Measurements from ENCODE around the gene HHAT.

DNA sequence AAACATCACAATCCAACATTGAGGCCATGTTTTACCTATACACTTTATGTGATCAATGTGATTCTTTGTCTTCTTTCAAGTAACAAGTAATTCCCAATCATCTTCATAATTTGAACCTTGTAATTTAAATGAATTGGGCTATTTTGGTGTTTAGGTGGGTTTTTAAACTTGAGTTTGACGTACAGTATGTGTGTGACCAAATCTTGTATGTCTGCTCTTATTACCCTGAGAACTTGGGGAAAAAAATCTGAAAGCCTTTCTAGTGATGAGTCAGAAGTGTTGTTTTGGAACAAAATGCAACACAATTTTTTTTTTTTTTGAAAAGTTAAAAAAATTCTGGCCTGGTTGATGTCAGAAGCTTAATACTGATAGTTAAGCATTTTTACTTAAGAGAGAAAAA lies 68.5 kb downstream of the HHAT start:
- TF ChIP-seq, protein P1, sequence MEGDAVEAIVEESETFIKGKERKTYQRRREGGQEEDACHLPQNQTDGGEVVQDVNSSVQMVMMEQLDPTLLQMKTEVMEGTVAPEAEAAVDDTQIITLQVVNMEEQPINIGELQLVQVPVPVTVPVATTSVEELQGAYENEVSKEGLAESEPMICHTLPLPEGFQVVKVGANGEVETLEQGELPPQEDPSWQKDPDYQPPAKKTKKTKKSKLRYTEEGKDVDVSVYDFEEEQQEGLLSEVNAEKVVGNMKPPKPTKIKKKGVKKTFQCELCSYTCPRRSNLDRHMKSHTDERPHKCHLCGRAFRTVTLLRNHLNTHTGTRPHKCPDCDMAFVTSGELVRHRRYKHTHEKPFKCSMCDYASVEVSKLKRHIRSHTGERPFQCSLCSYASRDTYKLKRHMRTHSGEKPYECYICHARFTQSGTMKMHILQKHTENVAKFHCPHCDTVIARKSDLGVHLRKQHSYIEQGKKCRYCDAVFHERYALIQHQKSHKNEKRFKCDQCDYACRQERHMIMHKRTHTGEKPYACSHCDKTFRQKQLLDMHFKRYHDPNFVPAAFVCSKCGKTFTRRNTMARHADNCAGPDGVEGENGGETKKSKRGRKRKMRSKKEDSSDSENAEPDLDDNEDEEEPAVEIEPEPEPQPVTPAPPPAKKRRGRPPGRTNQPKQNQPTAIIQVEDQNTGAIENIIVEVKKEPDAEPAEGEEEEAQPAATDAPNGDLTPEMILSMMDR (IDR thresholded peaks at IDR 0.05; ENCODE audit: low read length), result no peak
- TF ChIP-seq EZH2 (IDR thresholded peaks at IDR 0.05; ENCODE audit: borderline replicate concordance, low read length), result no peak

Data from OCI-LY1 (cell line).